C4-2B (cell line): Measurements from ENCODE around the gene THAP6.

Source experiments
- H3K27ac ChIP-seq: fragments of 450-650 bp; 2 replicates; pipeline ENCODE4 v1.5.1; 2017
- ZFX ChIP-seq: fragments of 450-650 bp; IDR thresholded peaks from 2 replicates; pipeline ENCODE4 v1.6.1; 2017
- TF ChIP-seq, protein P1 (sequence below): fragments of 450-650 bp; conservative IDR thresholded peaks from 2 replicates; pipeline ENCODE4 v1.5.1; 2017; ENCODE audit warnings: mild to moderate bottlenecking

The THAP6 gene

DNA sequence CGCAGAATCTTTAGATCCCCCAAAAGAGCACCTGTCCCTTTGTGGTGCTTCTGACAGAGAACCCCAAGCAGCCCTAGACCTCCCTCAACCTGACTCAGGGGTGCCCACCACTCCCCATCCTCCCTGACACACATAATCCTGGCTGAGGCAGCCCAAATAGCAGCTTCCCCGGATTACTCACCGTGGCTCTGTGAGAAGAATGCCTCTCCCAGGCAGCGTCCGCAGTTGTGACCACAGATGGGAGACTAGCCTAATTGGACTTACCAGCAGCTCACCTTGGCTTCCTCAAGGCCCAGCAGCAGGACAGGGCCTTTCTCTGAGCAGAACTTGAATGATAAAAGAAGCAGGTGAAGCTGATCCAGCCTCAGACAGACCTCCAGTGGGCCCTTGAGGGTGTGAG, 31.3 kb downstream of the THAP6 start:
- H3K27ac ChIP-seq, result no peak overlapping the region
- TF ChIP-seq ZFX, result no peak
- TF ChIP-seq, protein P1, sequence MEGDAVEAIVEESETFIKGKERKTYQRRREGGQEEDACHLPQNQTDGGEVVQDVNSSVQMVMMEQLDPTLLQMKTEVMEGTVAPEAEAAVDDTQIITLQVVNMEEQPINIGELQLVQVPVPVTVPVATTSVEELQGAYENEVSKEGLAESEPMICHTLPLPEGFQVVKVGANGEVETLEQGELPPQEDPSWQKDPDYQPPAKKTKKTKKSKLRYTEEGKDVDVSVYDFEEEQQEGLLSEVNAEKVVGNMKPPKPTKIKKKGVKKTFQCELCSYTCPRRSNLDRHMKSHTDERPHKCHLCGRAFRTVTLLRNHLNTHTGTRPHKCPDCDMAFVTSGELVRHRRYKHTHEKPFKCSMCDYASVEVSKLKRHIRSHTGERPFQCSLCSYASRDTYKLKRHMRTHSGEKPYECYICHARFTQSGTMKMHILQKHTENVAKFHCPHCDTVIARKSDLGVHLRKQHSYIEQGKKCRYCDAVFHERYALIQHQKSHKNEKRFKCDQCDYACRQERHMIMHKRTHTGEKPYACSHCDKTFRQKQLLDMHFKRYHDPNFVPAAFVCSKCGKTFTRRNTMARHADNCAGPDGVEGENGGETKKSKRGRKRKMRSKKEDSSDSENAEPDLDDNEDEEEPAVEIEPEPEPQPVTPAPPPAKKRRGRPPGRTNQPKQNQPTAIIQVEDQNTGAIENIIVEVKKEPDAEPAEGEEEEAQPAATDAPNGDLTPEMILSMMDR, result no peak

DNA sequence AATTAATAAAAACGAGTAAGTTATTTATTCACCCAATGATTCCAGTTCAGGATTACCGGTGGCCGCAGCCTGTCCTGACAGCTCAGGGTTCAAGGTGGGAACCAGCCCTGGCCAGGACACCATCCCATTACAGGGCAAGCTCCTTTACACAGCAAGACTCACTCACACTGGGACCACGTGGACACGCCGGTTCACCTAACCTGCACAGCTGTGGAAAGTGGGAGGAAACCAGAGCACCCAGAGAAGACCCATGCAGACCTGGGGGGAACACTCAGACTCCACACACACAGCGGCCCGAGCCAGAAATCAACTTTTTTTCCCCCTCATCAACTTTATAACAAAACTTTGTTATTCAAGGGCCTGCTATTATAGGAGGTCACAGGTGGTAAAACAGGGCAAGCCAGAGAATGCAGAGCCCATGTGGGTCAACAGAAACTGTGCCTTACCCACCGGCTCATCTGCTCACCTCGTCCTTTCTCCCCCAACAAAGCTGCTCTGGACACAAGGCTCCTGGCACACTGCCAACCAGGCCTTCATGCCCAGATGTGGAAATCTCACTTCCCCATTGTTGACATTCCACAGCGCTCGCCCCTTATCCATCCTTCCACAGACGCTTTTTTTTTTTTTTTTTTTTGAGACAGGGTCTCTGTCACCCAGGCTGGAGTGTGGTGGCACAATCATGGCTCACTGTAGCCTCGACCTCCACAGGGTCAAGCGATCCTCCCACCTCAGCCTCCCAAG, 33.5 kb downstream of the THAP6 start:
- TF ChIP-seq, protein P1, result no peak
- TF ChIP-seq ZFX, result no peak

DNA sequence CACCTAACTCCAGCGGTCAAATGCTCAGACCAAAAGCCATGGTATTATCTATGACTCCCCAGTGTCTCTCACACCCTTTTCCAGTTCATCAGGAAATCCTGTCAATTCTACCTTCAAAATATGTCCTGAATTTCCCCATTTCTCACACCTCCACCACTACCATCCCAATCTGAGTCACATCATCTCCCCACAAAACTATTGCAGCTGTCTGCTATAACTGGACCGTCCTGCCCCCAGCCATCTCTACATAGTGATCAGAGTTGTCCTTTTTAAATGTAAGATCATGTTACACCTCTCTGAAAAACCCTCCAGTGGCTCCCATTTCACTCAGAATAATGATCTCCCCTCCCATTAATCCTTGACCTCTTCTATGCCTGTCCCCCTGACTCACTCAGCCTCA, 34.7 kb downstream of the THAP6 start:
- H3K27ac ChIP-seq, result no peak overlapping the region
- no peak for TF ChIP-seq ZFX
- TF ChIP-seq, protein P1, result no peak

More for the DNA sequence above, 33.5 kb downstream of the THAP6 start:
- H3K27ac ChIP-seq, result no peak overlapping the region; the same call in 1 of the 2 replicates

DNA sequence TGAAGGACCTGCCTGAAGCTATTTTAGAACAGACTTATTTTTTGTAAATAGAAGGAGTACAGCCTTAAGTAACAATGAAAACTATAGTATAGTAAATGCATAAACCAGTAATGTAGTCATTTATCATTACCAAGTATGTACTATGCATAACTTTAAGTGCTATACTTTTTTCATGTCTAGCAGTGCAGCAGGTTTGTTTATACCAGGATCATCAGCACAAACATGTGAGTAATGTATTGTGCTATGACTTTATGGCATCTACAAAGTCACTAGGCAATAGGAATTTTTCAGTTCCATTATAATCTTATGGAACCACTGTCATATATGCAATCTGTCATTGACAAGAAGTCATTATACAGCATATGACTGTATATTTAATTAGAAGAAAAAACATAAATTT, 38.2 kb downstream of the THAP6 start:
- TF ChIP-seq, protein P1, result no peak
- TF ChIP-seq ZFX, result no peak
- no peak overlapping the region for H3K27ac ChIP-seq

DNA sequence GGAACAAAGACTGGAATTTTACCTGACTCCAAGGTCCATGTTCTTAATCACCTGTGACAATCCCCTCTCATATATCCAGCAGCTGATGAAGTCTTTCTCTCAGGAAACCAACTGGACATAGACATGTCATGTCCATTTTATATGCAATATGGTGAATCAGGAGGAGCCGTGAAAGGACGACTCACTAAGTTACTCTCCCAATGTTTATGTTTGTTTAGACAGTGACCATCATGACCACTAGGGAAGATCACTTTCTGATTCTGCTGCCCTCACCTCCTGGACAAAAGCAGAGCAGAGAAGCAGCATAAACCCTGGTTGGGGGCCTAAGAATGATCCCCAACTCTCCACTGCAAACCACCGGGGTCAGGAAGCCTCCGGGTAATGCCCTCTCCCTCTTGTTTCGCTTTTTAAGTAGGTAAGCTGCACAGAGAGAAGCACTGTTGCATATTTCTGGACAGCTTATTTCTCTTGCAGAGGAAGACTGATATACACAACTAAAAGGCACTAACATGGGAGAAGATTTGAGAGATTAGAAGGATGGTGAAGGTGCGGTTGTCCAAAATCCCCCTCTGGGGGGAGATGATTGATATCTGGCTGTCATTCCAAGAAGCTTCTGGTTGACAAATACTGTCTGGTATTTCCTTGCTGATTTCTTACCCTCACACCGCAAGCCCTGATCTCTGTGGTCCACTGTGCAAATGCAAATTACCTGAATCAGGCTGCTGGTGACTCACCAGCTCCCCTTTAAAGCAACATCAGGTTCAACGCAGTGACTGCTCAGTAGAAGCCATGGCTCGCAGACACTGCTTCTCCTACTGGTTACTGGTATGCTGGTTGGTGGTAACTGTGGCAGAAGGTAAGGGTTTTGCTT, 41.3 kb downstream of the THAP6 start, which contains the start of gene ODAPH:
Gene ODAPH (plus strand): TSS at position 773 of the 871 bp plus-strand sequence. CDS start 17 bp downstream, at position 790.
- H3K27ac ChIP-seq, result no peak within 1 kb of the TSS
- TF ChIP-seq, protein P1, result peak; percentile 35
- no peak for TF ChIP-seq ZFX

DNA sequence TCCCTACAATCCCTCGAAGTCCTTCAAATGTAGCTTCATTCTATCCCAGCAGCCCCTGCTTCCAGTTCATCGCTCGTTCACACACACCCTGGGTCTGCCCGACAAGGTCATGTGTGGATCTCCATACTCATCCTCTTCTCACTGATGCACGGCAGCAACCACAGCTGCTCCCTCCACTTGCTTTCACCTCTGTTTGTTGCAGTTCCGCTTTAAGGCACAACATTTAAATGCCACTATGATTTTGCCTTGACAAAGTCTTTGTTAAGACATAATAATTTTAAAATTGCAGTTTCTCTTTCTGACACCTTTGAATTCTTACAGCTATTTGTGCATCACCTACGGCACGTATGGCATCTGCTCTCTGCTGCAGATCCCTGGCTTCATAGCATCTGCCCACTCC, 43.4 kb downstream of the THAP6 start:
- TF ChIP-seq, protein P1, result no peak

DNA sequence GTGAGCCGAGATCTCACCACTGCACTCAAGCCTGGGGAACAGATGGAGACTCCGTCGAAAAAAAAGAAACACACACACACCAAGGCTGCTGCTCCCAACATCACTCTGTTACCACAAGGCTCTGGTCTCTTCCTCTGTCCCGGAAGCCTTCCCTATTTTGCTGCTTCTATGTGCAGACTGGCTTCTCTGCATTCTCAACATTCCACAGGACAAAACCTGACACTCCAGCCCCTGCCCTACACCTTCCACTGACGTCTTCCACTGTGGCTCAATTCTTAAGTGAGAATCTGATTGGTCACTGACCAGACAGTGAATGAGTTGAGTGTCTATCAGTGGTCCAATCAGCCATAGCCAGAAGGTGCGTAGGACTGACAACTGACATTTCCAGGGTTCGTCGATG, 47.5 kb downstream of the THAP6 start:
- TF ChIP-seq, protein P1, result no peak
- TF ChIP-seq ZFX, result no peak
- H3K27ac ChIP-seq, result no peak overlapping the region

More for the DNA sequence above, 43.4 kb downstream of the THAP6 start:
- H3K27ac ChIP-seq, result no peak overlapping the region
